HG02840 (cell line): ENCODE data around the gene AP1B1.
"Not testable (repeated sequence)": the region's sequence is repeated elsewhere in the genome, so short reads cannot be mapped to it uniquely, and the experiment has no call there.

Experiments
- ATAC-seq: cut with Tn5 transposase; IDR thresholded peaks from one replicate; pipeline ENCODE4 v1.9.1; 2021; ENCODE audit warnings: mild to moderate bottlenecking, moderate library complexity, moderate number of reproducible peaks; ENCODE audit not compliant: unreplicated experiment, low FRiP score

The AP1B1 gene

GRCh38 chr22:29390270-29390669 lies 1.9 kb upstream of the AP1B1 start:
- ATAC-seq: no peak

- ATAC-seq: peak; percentile 9
Observed at GRCh38 chr22:29388759-29389090, 355 bp upstream of the AP1B1 start.

- no peak for ATAC-seq
Observed at GRCh38 chr22:29386708-29387107, 1.7 kb downstream of the AP1B1 start.

GRCh38 chr22:29385748-29386147 lies 2.6 kb downstream of the AP1B1 start:
- no peak for ATAC-seq

- no peak for ATAC-seq
Observed at GRCh38 chr22:29385151-29385704, 3.1 kb downstream of the AP1B1 start.

DNA sequence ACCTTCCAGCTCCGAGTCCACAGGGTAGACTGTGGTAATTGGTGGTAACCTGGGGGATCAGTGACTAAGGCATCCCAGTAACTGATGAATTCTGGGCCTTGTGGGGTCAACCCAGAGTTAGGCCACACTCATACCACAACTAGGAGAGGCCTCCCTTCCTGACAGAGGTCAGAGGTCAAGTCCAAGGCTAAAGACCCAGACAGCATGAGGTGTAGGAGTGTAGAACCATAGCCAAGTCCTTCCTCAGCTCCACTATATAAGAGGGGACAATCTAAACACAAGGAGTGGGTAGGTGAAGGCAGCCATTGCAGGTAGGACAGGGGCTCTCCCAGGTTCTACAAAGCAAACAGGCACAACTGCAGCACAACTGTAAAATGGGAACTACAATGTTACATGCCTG lies 4.6 kb downstream of the AP1B1 start:
- no peak for ATAC-seq

GRCh38 chr22:29382580-29383302 lies 5.6 kb downstream of the AP1B1 start:
- no peak for ATAC-seq

GRCh38 chr22:29380856-29381255 lies 7.5 kb downstream of the AP1B1 start:
- no peak for ATAC-seq

- no peak for ATAC-seq
Observed at GRCh38 chr22:29380032-29380781, 8.2 kb downstream of the AP1B1 start.

GRCh38 chr22:29379258-29379657 lies 9.1 kb downstream of the AP1B1 start:
- ATAC-seq: no peak

GRCh38 chr22:29377979-29378378 lies 10.4 kb downstream of the AP1B1 start:
- no peak for ATAC-seq

GRCh38 chr22:29376705-29377104 lies 11.7 kb downstream of the AP1B1 start:
- ATAC-seq: not testable (repeated sequence)

GRCh38 chr22:29375398-29376076 lies 12.8 kb downstream of the AP1B1 start:
- no peak for ATAC-seq

DNA sequence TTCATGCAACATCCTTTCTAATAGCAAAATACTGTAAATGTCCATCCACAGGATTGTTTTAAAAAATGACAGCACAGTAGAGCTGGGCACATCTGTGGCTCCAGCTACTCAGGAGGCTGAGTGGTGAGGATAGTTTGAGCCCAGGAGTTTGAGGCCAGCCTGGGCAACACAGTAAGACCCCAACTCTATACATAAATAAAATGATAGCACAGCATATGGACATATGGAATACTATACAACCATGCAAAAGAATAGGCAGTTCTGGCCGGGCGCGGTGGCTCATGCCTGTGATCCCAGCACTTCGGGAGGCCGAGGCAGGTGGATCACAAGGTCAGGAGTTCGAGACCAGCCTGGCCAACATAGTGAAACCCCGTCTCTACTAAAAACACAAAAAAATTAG lies 13.6 kb downstream of the AP1B1 start:
- ATAC-seq: not testable (repeated sequence)

- ATAC-seq: no peak
Observed at GRCh38 chr22:29374401-29374800, 14.0 kb downstream of the AP1B1 start.

- ATAC-seq: no peak
Observed at GRCh38 chr22:29370537-29370936, 17.8 kb downstream of the AP1B1 start.

DNA sequence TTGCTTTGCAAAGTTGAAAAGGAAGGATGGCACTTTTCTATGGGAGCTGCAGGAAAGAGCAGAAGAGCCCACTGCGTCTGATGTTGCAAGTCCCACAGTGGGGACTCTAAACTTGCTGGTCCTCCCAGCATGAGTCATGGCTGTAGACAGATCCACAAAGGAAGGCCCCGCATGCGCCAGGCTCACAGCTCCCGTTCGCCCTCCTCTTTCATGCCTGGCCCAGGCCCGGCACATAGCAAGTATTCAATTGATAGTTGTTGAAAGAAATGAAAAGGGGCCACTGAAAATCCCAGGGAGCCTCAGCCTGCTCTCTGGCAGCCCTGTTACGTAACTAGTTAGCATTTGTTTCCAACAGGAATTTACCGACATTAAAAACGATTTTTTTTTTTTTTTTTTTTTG lies 18.9 kb downstream of the AP1B1 start:
- ATAC-seq: no peak

DNA sequence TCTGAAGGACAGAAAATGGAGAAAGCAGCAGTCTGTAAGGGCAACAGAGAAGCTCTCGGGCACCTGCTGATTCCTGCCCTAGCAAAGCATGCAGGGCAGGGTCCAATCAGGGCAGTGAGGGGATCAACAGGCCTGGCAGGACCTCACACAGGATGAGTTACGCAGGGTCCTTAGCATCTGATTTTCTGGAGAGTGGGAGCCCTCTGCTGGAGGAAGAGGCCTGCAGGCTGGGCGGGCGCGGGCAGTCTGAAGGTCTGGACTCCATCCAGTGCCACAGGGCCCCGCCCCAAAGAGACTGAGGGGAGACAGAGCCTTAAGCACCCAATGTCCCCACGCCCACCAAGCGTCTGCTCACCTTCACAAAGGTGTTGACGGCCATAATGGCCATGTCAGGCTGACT lies 28.9 kb downstream of the AP1B1 start:
- no peak for ATAC-seq

- not testable (repeated sequence) for ATAC-seq
Observed at GRCh38 chr22:29357193-29357890, 31.0 kb downstream of the AP1B1 start.

GRCh38 chr22:29353860-29354259 lies 34.5 kb downstream of the AP1B1 start:
- ATAC-seq: no peak

DNA sequence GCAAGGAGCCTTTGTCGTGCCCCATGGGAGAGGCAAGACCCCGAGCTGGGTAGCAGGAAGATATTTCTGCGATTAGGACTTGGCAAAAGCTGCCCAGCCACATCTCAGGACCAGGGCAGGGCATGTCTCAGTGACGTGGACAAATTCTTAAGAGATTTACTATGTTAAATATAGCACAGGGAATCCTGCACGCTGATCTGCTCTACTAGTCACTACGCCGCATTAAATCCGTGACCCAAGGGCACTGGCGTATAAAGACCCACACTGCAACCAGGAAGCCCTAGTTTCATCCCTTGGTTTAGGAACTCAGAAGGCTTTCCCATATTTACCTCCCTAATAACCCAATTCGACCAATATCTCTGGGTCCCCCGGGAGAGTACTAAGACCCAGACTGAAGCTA lies 35.1 kb downstream of the AP1B1 start:
- no peak for ATAC-seq
